ENCODE measurements around the gene ELP5. TPM values are rescaled to one million over a fixed set of nuclear protein-coding genes. Genes with fewer than 3 reads are reported as not detected.

Gene ELP5
- total RNA-seq, 4 donors from 2014 or later, result 41.9 to 65.6 (median 51.3) TPM

DNA sequence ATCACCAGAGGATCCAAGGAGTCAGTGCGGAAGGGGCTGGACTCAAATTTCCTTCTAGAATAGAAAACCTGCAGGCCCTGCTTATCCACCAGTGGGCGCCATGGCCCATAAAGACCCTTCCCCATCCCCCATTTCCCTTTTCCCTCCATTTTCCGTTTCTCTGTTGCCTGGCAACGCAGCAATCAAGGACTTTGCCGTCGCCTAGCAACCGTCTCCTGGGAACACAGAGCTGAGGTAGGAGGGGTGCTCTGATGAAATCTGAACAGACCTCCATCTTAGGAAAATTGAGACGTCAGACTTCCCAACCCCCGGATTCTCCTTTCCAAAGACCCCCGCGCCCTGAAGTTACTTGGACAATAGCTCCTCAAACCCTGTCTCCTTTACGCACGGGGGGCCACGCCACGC lies 38.1 kb upstream of the ELP5 start:
- H3K4me1 ChIP-seq, result peaks cover 0 to 24% of the 10 kb centered on the region in 2 donors
- intact Hi-C loops (cut with DNase I; ENCODE audit: low total_unique reads), result no loop called here
- no peaks in the 10 kb centered on the region for H3K27me3 ChIP-seq
- peak in 1 of 2 donors; percentile 87 for DNase-seq
- TF ChIP-seq, protein P1, sequence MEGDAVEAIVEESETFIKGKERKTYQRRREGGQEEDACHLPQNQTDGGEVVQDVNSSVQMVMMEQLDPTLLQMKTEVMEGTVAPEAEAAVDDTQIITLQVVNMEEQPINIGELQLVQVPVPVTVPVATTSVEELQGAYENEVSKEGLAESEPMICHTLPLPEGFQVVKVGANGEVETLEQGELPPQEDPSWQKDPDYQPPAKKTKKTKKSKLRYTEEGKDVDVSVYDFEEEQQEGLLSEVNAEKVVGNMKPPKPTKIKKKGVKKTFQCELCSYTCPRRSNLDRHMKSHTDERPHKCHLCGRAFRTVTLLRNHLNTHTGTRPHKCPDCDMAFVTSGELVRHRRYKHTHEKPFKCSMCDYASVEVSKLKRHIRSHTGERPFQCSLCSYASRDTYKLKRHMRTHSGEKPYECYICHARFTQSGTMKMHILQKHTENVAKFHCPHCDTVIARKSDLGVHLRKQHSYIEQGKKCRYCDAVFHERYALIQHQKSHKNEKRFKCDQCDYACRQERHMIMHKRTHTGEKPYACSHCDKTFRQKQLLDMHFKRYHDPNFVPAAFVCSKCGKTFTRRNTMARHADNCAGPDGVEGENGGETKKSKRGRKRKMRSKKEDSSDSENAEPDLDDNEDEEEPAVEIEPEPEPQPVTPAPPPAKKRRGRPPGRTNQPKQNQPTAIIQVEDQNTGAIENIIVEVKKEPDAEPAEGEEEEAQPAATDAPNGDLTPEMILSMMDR (IDR thresholded peaks at IDR 0.05), result peak in 2 of 4 experiments; percentile 16 to 18
- no peak for TF ChIP-seq POLR2A (IDR thresholded peaks at IDR 0.05)
- peak overlapping the region; percentile 39 to 71 for H3K4me3 ChIP-seq
- no peaks in the 10 kb centered on the region for H3K36me3 ChIP-seq
- H3K9me3 ChIP-seq, result no peaks in the 10 kb centered on the region
- peak overlapping the region; percentile 92 to 97 for H3K27ac ChIP-seq

DNA sequence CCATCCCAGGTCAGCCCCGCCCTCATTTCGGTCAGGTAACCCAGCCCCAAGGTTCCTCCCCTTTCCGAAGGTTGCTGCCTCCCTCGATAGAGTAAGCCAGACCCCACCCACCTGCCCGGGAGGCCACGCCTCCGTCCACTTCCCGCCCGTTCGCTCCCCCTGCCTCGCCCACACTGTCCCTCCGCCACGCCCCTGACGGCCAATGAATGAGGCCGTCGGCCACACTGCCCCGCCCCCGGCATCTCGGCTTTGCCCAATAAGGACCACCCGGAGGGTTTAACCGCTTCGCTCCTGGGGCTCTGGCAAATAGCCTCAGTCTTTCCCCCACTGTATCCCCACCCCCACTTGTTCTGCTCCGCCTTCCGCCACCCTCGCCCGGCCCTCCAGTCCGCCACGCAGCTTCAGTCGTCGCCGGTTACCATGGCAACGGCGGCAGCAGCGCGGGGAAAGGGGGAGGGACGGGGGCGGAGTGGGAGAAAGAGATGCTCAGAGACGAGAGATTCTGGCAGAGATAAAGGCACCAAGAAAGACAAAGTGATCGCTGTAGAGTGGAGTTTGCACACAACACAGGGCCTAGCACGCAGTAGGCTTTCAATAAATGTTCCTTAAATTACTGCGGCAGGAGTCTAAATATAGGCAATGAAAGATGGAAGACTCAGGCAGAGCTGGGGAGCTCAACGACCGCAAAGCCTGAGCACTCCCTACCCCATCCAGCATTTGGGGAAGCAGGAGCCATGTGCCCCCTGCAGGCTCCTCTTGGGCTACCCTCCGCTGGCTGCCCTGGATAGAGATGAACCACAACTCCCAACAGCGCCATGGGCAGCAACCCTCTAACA lies 37.5 kb upstream of the ELP5 start:
- Histone ChIP-seq H3K36me3 (no peaks in the 10 kb centered on the region), H3K27ac (peak overlapping the region; percentile 92 to 97), H3K9me3 (no peaks in the 10 kb centered on the region), H3K27me3 (no peaks in the 10 kb centered on the region), H3K4me3 (peak overlapping the region; percentile 39 to 71), H3K4me1 (peaks cover 0 to 24% of the 10 kb centered on the region in 2 donors)
- DNase-seq, result peak; percentile 99
- intact Hi-C loops (cut with DNase I; ENCODE audit: low total_unique reads), result no loop called here
- TF ChIP-seq, protein P1 (IDR thresholded peaks at IDR 0.05), result peak; percentile 42 to 66 (median 50)
- peak in 1 of 2 donors; percentile 32 for TF ChIP-seq POLR2A (IDR thresholded peaks at IDR 0.05)

DNA sequence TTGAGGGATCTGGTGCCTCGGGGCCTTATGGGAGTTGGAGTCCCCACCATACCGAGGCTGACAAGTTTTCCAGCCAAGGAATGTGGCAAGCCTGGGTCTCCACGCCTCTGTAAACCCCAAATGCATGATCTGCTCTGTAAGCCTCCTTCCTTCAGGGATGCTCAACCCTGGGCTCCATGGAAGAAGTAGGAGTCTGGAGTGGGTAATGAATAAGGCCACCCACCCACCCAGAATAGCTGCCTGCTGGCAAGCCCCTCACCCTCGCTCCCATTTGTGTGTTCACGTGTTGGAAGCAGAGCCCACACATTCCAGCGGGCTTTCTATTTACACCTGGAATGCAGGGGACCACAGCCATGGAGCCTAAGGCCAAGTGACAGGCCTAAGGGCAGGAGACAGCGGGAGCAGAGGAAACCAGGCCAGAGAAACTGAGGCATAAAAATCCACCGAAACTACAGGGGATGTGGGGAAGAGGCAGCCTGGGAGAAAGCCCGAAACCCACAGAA lies 36.8 kb upstream of the ELP5 start:
- Histone ChIP-seq H3K27ac (peak overlapping the region; percentile 92 to 97), H3K9me3 (no peaks in the 10 kb centered on the region), H3K36me3 (no peaks in the 10 kb centered on the region), H3K4me3 (peak overlapping the region; percentile 39 to 71), H3K4me1 (peaks cover 0 to 24% of the 10 kb centered on the region in 2 donors), H3K27me3 (no peaks in the 10 kb centered on the region)
- TF ChIP-seq, protein P1 (IDR thresholded peaks at IDR 0.05), result no peak
- no peak for TF ChIP-seq POLR2A (IDR thresholded peaks at IDR 0.05)
- DNase-seq, result no peak
- intact Hi-C loops (cut with DNase I; ENCODE audit: low total_unique reads), result no loop called here

DNA sequence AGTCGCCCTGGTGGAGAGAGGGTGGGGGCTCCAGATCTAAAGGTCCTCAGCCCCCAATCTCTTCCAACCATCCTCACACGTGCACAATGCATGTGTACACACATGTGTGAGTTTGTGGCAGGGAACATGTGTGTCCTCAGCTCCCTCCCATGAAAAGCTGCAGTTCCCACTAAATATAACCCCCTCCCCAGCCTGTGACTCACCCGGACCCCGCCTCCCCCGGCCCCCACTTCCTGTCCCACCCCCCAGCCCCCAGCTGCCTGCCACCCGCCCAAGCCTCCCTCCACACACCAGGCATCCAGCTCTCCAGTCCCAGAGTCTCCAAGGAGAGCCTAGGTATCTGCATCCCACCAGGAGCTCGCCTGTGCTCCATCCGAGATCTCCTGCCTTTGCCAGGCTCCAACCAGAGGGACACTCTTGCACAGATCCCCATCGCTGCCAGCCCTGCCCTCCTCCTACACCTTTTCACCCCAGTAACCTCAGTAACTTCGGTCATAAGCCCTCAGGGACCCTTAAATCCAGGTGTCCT lies 36.3 kb upstream of the ELP5 start:
- no peak for TF ChIP-seq POLR2A (IDR thresholded peaks at IDR 0.05)
- TF ChIP-seq, protein P1 (IDR thresholded peaks at IDR 0.05), result no peak
- peak overlapping the region; percentile 92 to 97 for H3K27ac ChIP-seq
- H3K4me1 ChIP-seq, result peaks cover 0 to 24% of the 10 kb centered on the region in 2 donors
- DNase-seq, result no peak
- H3K27me3 ChIP-seq, result no peaks in the 10 kb centered on the region
- H3K36me3 ChIP-seq, result no peaks in the 10 kb centered on the region
- no peaks in the 10 kb centered on the region for H3K9me3 ChIP-seq
- intact Hi-C loops (cut with DNase I; ENCODE audit: low total_unique reads), result no loop called here
- H3K4me3 ChIP-seq, result peak overlapping the region in 1 of 2 donors; percentile 12
